ENCODE results near the gene MALRD1.

DNA sequence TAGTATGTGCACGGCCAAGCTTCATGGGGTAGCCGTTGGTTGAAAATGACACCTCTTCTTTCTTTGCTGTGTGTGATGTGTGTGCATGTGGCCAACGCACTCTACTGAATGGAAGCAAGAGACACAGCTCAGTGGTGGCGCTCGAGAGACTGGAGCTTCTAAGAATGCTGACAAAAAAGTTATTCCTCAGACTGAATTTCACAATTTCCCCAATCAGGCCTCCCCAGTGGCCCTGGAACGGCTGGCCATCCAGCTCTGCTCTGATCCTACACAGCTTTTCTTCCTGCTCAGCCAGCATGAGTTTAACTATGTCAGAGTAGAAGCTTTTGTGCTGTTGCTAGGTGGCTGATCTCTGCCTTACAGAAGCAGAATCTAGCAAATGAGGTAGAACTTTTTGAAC, 581.0 kb downstream of the MALRD1 start:
- TF ChIP-seq, protein P1, sequence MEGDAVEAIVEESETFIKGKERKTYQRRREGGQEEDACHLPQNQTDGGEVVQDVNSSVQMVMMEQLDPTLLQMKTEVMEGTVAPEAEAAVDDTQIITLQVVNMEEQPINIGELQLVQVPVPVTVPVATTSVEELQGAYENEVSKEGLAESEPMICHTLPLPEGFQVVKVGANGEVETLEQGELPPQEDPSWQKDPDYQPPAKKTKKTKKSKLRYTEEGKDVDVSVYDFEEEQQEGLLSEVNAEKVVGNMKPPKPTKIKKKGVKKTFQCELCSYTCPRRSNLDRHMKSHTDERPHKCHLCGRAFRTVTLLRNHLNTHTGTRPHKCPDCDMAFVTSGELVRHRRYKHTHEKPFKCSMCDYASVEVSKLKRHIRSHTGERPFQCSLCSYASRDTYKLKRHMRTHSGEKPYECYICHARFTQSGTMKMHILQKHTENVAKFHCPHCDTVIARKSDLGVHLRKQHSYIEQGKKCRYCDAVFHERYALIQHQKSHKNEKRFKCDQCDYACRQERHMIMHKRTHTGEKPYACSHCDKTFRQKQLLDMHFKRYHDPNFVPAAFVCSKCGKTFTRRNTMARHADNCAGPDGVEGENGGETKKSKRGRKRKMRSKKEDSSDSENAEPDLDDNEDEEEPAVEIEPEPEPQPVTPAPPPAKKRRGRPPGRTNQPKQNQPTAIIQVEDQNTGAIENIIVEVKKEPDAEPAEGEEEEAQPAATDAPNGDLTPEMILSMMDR (IDR thresholded peaks at IDR 0.05; ENCODE audit: insufficient read depth, low read depth, low read length): peak; percentile 18
- TF ChIP-seq EZH2 (IDR thresholded peaks at IDR 0.05; ENCODE audit: insufficient read depth, low read length): no peak
